Measurements from ENCODE around the gene LPCAT2.

DNA sequence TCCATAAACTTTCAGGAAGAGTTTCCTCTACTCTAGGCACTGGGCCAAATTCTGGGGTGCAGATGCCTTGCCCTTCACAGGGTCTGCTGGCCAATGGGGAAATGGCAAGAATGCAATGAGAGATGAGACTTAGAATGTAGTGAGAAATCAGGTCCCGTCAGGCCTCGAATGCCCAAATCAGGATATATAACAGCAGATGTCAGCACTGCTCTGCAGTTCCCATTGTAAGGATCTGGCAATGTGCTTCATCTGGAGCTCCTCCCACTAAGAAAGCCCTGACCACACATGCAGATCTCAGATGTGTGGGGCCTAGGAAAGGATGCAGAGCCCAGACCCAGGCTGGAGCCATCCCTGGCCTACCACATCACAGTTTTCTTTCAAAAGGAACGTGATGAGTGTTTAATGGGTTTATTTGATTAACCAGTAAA is 13.9 kb upstream of the LPCAT2 start:
- TF ChIP-seq, protein P1, sequence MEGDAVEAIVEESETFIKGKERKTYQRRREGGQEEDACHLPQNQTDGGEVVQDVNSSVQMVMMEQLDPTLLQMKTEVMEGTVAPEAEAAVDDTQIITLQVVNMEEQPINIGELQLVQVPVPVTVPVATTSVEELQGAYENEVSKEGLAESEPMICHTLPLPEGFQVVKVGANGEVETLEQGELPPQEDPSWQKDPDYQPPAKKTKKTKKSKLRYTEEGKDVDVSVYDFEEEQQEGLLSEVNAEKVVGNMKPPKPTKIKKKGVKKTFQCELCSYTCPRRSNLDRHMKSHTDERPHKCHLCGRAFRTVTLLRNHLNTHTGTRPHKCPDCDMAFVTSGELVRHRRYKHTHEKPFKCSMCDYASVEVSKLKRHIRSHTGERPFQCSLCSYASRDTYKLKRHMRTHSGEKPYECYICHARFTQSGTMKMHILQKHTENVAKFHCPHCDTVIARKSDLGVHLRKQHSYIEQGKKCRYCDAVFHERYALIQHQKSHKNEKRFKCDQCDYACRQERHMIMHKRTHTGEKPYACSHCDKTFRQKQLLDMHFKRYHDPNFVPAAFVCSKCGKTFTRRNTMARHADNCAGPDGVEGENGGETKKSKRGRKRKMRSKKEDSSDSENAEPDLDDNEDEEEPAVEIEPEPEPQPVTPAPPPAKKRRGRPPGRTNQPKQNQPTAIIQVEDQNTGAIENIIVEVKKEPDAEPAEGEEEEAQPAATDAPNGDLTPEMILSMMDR (IDR thresholded peaks at IDR 0.05; ENCODE audit: control extremely low read depth in 1 of 3, insufficient read depth in 1 of 3, low read depth in 1 of 3, low read length in 3 of 3) = peak in 1 of 3 experiments; percentile 17; a peak in 1 of 4 replicates
- TF ChIP-seq BRCA1 (IDR thresholded peaks at IDR 0.05; ENCODE audit: low read depth, low read length) (no peak), MAX (IDR thresholded peaks at IDR 0.05) (no peak), POLR2AphosphoS5 (IDR thresholded peaks at IDR 0.05; ENCODE audit: low read depth, low read length) (no peak), ZNF274 (IDR thresholded peaks at IDR 0.05; ENCODE audit: borderline replicate concordance, extremely low read depth, low read length) (no peak)
